GM18499 (cell line): ENCODE results near the gene TCFL5.

Experiments
- ATAC-seq: cut with Tn5 transposase; IDR thresholded peaks from one replicate; pipeline ENCODE4 v1.9.1; 2021; ENCODE audit warnings: moderate number of reproducible peaks; ENCODE audit not compliant: insufficient read depth, unreplicated experiment

Gene TCFL5

DNA sequence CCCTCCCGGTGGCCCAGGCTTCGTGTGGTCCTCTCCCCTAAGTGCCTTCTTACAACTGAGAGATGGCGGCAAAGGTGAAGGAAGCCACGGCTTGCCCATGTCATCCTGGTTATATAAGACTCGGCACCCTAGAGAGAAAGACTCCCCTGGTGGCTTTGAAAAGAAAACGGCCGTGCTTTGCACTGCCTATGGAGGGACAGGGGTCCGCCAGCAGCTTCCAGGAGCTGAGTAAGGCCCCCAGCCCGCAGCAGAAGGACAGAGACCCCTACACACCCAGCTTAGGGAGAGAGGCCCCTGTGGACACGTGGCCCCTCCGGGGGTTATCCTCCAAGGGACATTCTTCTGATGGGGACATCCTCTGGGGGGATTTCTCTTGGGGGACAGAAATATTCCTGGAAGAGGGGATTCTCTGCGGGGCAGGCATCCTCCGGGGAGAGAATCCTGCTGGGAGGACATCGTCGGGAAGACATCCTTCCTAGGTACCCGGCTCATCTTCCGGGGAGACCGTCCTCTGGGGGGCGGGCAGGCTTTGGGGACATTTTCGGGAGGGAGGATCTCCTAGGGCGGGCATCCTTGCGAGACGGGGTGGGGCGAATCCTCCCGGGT is 57.5 kb downstream of the TCFL5 start:
- no peak for ATAC-seq

DNA sequence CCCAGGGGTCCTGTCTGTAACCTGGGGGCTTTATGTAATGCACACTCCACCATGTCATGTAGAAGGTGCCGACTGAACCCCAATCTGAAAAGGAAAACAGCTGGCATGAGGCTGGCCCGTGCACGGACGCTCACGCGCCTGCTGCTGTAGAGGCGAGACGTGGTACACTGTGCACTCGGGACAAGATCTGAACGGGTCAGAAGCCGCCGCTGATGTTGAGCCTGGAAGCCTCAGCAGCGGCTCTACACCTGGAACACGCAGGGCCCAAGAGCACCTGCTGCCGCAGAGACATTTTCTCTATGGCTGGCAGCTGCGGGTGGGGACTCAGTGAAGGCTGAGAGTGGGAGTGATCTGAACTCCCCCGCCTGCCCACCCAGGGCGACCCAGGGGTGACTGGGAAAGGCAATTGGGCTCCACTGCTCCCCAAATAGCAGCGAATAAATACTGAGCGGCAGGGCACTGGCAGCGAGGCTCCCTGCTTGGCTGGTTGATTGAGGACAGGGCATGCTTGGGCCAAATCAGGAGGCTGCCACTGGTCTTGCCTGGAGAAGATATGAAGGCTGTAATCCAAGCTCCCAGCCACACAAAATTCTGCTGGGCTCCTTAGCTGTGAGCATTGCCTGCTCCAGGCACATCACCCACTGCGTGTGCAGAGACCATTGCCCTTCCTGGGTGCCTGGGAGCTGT is 59.5 kb downstream of the TCFL5 start:
- no peak for ATAC-seq

DNA sequence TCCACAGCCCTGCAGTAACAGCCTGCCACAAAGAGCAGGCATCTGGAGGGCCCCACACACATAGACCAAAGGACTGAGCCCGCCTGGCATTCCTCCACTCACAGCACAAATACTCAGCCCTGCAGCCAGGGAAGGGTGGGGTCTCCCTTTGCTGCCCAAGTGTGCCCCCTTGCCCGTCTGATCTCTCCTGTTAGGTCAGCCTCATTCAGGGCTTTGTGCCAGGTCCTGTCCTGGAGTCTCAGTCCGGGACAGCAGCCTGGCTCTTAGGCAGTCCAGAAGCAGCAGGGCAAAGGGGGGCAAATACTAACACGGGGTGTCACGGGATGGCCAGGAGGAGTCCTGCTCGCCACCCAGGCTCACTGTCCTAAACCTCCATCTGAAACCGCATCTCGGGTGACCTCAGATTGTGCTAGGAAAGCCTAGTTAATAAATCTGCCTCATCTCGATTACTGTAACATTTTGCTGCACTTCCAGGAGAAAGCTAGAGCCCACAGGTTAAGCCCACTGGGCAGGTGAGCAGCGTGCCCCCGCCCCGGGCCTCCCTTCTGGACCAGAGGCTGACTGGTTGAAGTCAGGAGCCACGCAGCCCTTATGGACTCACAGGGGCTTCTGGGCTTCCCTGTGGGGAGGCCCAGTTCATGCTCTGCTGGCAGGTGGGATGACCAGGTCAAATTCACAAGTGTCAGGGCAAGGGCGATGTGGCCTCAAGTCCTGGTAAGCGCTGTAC is 60.2 kb downstream of the TCFL5 start:
- no peak for ATAC-seq

DNA sequence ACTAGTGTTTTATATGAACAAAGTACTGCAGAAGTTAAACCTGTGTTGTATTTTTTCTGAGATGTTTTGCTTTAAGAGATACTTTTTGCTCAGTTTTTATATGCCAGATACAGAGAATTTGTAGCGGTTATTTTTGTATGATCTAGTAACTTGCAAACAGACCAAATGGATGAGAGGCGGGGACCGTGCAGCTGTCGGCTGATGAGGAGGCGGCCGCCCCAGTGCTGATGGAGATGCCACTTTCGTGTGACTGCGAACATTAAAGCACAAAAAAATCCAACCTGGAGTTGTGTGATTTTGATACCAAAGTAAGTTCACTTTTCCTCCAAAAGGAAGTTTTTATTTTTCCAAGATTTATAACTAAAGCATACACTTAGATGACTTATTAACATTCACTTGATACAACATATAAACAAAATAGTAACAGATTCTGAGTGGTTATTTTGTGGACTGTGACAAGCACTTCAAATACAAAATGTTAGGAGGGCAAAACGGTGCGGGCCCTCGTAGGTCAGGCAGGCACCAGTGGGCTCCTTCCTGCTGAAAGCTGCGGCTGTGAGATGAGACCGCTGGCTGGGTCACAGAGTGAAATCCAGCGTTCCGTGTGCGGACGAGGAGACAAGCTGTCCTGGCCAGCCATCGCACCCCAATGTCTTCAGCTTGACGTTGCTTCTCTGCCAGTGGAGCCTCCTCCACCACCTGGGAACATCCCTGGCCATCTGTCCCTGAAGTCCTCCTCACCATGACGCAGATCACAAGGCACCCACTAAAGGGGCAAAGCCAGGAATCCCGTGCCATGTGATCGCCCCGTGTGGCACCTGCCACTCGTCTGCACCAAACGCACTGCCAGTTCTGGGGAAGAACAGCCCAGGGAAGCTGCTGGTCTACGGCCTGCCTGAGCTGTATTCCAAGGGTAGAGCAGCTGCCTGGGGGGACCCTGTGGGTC is 61.0 kb downstream of the TCFL5 start:
- no peak for ATAC-seq

DNA sequence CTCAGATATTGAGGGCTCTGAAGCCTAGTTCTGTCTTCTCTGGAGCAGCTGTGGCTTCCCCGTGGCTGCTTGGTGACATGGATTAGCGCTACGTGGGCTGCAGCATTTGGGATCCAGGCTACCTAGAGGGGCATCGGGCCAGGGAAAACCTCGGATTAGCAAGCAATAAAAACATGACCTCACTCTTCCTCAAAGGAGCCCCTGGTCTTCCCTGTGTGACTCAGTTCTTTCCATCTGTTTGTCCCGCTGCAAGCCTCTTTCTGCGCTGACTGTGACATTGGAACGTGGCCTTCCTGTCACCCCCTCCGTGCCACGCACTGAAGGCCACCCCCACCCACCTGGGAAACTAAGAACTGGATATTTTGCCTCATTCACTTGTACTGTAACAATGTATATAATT is 61.7 kb downstream of the TCFL5 start:
- ATAC-seq = no peak

DNA sequence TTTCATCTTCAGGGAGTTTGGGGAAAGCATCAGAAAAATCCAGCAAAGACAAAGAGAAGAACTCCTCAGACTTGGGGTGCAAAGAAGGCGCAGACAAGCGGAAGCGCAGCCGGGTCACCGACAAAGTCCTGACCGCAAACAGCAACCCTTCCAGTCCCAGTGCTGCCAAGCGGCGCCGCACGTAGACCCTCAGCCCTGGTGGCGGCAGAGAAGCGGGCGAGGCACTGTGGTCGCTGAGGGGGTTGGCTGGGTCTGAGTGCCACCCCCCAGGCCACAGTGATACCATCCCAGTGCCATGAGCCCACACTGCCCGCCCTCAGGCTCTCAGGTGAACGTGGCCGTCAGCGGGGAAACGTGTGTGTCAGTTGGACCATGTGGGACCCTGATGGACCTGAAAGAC is 62.2 kb downstream of the TCFL5 start:
- ATAC-seq = no peak

DNA sequence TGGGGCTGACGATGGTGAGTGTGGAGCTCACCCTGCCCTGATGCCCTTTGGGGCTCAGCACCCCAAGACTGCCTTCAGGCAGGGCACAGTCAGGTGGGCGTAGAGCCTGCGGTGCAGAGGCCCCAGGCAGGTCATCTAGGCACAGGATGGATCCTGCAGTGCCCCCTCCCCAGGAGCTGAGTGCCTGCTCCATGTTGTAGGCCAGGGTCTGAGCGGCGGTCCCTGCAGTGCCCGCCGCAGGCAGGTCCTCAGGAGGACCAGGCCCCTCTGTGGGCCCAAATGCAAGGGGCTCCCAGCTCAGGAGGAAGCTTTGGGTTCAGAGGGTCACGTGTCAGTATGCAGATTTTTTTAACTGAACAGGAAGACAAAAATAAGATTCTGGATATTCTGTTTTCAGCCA is 62.6 kb downstream of the TCFL5 start:
- ATAC-seq = no peak

DNA sequence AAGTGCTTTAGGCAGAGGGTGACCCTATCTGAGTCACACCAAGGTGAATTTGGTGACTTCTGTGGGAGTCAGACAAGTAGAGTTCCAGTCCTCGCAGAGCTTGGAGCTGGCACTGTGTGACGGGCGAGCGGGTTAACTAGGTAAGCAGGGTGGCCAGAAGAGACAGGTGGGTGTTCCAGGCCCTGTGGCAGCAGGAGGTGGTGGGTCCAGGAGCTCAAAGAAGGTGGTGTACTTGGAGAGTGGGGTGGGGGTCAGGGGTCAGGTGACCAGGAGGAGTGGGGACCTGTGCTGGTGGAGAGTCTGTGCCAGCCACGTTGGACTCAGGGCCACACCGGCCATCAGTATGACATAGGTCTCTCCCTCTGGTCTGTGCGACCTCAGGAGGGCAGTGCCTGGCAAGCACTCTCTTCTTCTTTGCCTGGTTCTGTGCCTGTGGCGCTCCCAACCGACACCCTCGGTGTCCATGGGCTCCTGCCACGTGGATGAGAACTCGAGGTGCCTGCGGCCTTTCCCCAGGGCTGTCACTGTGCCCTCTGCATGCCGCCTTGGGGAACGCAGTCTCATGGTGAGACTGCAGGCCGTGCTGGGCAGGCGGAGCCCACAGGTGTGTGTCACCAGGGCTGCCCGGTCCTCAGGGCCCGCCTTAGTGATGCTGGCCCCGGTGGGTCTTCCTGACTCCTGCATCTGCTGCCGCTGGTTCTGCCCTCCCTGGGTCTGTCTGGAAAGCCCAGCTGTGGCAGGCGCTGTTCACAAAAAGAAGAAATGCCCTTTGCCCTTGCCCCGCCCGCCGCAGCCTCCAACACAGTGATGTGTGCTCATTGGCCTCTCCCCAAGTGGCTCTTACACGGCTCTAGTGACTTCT is 63.7 kb downstream of the TCFL5 start:
- no peak for ATAC-seq

DNA sequence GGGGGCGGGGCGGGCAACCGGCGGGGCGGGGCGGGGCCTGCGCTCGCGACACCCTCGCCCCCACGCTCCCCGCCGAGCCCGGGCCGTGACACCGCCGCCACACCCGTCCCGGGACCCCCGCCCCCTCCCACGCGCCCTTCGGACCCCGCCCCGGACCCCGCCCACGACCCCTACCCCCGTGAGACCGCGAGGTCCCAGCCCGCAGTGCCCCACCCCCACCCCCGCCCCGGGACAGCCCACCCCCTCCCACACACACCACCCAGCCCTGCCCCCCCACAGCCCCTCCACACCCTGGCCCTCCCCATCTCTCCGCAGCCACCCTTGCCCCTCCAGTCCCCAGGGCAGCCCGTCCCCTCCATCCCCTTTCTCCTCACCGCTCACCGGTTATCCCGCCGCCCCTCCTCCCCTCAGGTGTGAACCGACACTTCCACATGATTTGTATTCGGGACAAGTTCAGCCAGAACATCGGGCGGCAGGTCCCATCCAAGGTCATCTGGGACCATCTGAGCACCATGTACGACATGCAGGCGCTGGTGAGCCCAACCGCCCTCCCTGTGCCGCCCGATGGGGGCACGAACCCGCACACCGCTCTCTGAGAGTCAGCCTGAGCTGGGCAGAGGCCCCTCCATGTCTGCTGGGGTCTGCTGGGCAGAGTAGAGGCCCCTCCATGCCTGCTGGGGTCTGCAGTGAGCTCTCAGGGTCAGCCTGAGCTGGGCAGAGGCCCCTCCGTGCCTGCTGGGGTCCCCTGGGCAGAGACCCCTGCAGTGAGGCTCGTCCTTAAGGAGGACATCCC is 64.7 kb downstream of the TCFL5 start:
- ATAC-seq = no peak

DNA sequence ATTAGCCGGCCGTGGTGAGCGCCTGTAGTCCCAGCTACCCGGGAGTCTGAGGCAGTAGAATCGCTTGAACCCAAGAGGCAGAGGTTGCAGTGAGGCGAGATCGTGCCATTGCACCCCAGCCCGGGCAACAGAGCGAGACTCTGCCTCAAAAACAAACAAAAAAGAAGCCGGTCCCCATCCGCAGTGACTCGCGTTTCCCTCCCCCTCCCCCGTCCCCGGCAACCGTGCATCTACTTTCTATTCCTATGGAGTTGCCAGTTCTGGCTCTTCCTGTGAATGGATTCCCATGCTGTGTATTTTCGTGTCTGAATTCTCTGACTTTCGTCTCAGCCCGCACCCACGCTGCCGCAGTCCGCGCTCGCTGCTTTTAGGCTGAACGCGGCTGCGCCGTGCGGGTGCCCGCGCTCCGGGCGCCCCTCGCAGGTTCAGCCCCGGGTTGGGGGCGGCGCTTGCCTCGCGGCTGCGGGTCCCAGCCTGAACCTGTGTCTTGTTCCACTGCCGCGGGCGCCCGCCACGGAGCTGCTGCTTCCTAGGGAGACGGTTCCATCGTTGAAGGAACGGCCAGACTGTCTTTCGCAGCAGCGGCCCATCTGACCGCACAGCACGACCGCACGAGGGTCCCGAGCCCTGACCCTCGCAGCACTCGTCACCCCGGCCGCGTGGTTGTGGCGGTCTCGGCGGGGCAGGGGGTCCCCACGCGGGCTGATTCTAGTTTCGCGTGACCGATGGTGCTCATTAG is 66.4 kb downstream of the TCFL5 start:
- ATAC-seq = no peak

DNA sequence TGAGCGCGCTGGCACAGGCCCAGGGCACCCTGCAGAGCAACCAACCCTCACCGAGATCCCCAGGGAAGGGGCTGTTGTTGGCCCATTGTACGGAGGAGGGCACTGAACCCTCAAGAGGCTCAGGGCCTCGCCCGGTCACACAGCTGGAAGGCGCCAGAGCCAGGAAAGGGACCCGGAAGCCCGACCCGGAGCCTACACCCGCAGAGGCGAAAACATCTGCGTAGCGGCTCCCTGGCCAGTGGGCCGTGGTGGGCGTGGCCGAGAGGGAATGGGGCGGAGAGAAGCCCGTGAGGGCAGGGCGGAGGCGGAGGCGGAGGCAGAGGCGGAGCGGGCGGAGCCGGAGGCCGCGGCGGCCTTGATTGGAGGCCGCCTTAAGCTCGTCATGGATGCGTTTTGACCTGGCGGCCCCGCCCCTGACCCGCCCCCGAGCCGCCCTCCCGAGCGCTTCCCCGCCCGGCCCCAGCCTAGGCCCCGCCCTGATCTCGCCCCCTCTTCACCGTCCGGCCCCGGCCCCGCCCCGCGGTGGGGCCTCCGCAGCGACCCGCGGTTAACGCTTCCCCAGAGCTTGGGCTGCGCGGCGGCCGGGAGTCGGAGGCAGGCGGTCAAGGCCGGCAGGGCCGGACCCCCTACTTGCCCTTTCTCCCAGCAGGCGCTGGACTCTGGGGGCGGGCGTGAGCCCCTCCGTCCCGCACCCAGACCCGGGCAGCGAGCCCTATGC is 67.5 kb downstream of the TCFL5 start:
- ATAC-seq = no peak

DNA sequence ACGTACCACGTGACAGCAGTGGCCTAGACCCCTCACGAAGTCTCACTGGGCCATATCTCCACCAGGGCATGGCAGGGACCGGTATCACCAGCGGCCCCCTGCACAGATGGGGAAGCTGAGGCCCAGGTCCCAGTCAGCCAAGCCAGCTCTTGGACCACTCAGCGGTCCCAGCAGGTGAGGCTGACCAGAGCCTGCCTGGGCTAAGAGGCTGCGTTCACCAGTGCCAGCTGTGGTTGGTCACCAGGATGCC is 67.9 kb downstream of the TCFL5 start:
- ATAC-seq = no peak

DNA sequence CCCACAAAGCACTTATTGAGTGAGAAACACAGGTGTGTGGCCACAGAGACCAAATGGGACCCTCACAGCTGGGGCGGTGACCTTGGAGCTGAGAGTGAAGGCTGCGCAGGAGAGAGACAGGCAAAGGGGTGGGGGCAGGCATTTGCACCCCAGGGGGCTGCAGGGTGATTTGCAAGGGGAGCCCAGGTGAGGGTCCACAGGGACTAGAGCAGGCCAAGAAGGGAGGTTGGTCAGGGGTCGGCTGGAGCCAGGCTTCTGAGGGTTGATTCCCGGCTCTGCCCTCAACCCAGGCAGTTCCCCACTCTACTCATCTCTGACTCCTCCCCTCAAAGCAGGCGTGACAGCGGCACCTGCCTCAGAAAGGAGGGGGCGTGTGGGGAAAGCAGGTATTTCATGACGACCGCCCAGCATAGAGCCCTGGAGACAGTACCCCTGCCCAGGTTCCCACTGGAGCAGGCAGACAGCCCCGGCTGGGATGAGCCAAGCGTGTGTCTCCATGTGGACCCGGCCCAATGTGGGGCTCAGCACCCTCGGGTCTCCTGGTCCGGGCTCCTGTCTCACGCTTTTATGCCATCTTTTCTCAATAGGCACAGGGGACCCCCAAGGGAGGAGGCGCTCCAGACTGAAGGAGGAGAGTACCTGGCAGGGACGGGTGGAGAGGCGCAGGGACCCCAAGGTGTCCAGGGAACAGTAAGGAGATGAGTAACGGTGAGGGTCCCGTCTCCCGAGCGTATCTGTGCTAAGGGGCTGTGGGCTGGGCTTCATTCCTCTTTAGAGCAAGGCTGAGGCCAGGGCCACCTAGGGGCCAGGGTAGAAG is 68.5 kb downstream of the TCFL5 start:
- ATAC-seq = no peak

DNA sequence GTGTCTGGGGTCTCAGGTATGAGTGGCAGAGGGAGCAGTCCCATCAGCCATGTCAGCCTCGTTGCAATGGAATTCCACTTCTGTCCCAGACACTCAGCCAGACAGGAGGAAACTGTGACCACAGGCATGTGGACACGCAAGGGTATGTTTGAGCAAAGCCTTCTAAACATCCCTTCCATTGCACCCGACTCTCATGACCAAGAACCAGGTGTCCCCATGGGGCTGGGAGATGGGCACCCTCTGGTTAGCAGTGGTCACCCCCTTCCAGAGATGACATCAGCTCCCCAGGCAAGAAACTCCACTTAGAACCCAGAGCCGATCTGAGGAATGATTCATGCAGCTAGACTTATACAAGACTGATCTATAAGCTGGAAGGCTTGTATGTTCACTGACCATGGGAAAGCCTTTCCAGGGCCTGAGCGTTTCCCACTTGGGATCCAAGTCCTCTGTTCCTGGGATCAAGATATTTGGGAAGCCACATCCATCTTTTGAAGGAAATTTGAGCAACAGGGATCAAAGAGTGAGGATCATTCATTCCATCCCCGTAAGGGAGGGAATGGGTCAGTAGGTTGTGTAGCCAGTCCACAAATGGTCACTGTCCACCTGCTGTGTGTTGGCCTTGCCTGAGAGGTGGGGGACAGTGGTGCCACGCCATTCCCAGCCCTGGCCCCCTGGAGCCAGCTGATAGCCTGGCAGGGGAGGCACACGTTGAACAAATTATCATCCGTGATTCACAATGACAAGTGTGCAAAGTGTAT is 69.3 kb downstream of the TCFL5 start:
- ATAC-seq = no peak

DNA sequence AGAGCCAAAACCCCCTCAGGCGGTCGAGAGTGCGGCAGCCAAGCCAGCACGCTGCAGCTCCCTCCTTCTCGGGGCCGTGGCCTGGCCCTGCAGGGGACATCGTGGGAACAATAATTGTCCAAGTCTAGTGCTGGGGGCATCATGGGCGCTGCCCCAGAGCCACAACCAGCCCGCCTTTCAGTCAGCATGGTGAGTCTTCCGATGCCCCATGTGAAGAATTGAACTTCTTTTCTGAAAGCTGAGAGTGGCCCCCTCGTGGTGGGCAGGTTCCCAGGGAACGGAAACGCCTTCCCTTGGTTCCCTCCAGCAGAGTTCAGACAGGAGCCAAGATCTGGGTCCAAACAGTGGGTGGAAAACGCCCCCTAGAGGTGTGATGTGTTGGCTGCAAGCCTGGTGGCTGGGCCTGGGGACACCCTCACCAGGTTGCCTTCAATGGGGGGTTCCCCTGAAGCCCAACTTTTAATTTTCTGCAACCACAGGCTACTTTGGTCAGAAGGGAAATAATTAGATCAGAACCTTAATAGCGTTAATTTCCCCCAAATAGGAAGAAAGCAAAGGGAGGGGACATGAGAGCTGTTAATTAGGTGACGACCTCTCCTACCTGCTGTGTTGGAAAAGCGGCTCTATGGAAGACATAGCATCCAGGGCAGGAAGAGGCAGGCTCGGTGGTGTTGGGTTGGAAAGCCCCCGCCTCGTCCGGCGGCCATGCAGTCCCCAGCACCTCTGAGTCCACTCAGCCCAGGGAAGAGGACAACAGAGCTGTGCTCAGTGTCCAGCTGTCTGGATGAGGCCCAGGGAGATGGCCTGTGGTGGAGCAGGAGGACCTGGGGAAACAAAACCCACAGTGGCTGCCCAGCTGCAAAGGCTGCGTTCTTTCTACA is 70.1 kb downstream of the TCFL5 start:
- ATAC-seq = no peak
